H4 (cell line): ENCODE results near the gene CYB5A. TPM values are rescaled to one million over a fixed set of nuclear protein-coding genes. Genes with fewer than 3 reads are reported as not detected.

Experiments used
- DNase-seq: peaks from one replicate; pipeline ENCODE4 v3.0.0-alpha.2; 2015; ENCODE audit warnings: low spot score
- total RNA-seq: library from RNA; depleted of rRNA; stranded (reverse); fragments of >200 nt; shearing (Covaris generic); gene quantifications from 2 replicates; pipeline ENCODE4 v1.2.3, GENCODE V29; 2014

Gene CYB5A
- total RNA-seq, 1 experiment from 2014 or later: 8.6 TPM

- no peak for DNase-seq
These were observed 43.6 kb downstream of the CYB5A start for GRCh38 chr18:74248189-74248588.

- DNase-seq: no peak
These were observed 47.2 kb downstream of the CYB5A start for GRCh38 chr18:74244554-74244953.

GRCh38 chr18:74243127-74243526, 48.6 kb downstream of the CYB5A start:
- DNase-seq: no peak

GRCh38 chr18:74242438-74243096, 49.2 kb downstream of the CYB5A start:
- no peak for DNase-seq

GRCh38 chr18:74241970-74242369, 49.8 kb downstream of the CYB5A start:
- DNase-seq: no peak

GRCh38 chr18:74241426-74241825, 50.3 kb downstream of the CYB5A start:
- DNase-seq: no peak

- DNase-seq: no peak
These were observed 52.2 kb downstream of the CYB5A start for GRCh38 chr18:74239567-74239966.

GRCh38 chr18:74234326-74235171, 57.2 kb downstream of the CYB5A start:
- DNase-seq: no peak

GRCh38 chr18:74233933-74234325, 57.8 kb downstream of the CYB5A start:
- DNase-seq: no peak

- DNase-seq: no peak
These were observed 60.6 kb downstream of the CYB5A start for GRCh38 chr18:74230922-74231714.

GRCh38 chr18:74229891-74230290, 61.9 kb downstream of the CYB5A start:
- no peak for DNase-seq

- no peak for DNase-seq
These were observed 62.8 kb downstream of the CYB5A start for GRCh38 chr18:74229005-74229404.

- DNase-seq: no peak
These were observed 63.5 kb downstream of the CYB5A start for GRCh38 chr18:74228312-74228711.

GRCh38 chr18:74226666-74227065, 65.1 kb downstream of the CYB5A start:
- no peak for DNase-seq

- DNase-seq: no peak
These were observed 65.6 kb downstream of the CYB5A start for GRCh38 chr18:74226156-74226555.

- DNase-seq: no peak
These were observed 66.4 kb downstream of the CYB5A start for GRCh38 chr18:74225193-74225840.

- DNase-seq: no peak
These were observed 68.9 kb downstream of the CYB5A start for GRCh38 chr18:74222710-74223494.

- DNase-seq: no peak
These were observed 70.7 kb downstream of the CYB5A start for GRCh38 chr18:74221081-74221480.

GRCh38 chr18:74219056-74219455, 72.7 kb downstream of the CYB5A start:
- DNase-seq: no peak

GRCh38 chr18:74217476-74218143, 74.2 kb downstream of the CYB5A start:
- DNase-seq: no peak
